HepG2 (cell line): ENCODE data around the gene ZMIZ1. TPM values are rescaled to one million over a fixed set of nuclear protein-coding genes. Genes with fewer than 3 reads are reported as not detected.

ENCODE experiments used
- ERF ChIP-seq: IDR thresholded peaks from 2 replicates; pipeline ENCODE4 v1.6.1; 2018; ENCODE audit warnings: missing biosample characterization, missing genetic modification reagents
- GATAD2A ChIP-seq: IDR thresholded peaks from 2 replicates; pipeline ENCODE4 v1.6.1; 2016
- HDAC1 ChIP-seq: sonication (generic); formaldehyde crosslinking; IDR thresholded peaks from 2 replicates; pipeline ENCODE4 v1.5.1; 2020; ENCODE audit warnings: mild to moderate bottlenecking, missing genetic modification reagents
- HDAC2 ChIP-seq: sonication (generic); formaldehyde crosslinking; IDR thresholded peaks from 2 replicates; pipeline ENCODE4 v1.4.0; 2020; ENCODE audit warnings: missing genetic modification reagents
- MEIS2 ChIP-seq: sonication (generic); formaldehyde crosslinking; IDR thresholded peaks from 2 replicates; pipeline ENCODE4 v1.9.0; 2021; ENCODE audit warnings: mild to moderate bottlenecking, missing genetic modification reagents
- NCOA2 ChIP-seq: sonication (generic); formaldehyde crosslinking; IDR thresholded peaks from 2 replicates; pipeline ENCODE4 v1.8.0; 2022; ENCODE audit warnings: inconsistent platforms
- NFKBIZ ChIP-seq: IDR thresholded peaks from 2 replicates; pipeline ENCODE4 v1.6.1; 2018; ENCODE audit warnings: missing genetic modification reagents, missing compliant biosample characterization
- SMARCC2 ChIP-seq: fragments of 450-650 bp; IDR thresholded peaks from 2 replicates; pipeline ENCODE4 v1.6.1; 2017; ENCODE audit warnings: antibody characterized with exemption, mild to moderate bottlenecking
- SNAPC2 ChIP-seq: sonication (generic); formaldehyde crosslinking; IDR thresholded peaks from 2 replicates; pipeline ENCODE4 v1.8.1; 2022; ENCODE audit warnings: mild to moderate bottlenecking, missing genetic modification reagents
- TRIM24 ChIP-seq: sonication (generic); formaldehyde crosslinking; IDR thresholded peaks from 2 replicates; pipeline ENCODE4 v1.8.0; 2022; ENCODE audit warnings: mild to moderate bottlenecking, missing genetic modification reagents
- ZBTB7B ChIP-seq: sonication (generic); formaldehyde crosslinking; IDR thresholded peaks from 2 replicates; pipeline ENCODE4 v1.4.0; 2020; ENCODE audit warnings: missing genetic modification reagents
- ZEB1 ChIP-seq: IDR thresholded peaks from 2 replicates; pipeline ENCODE4 v1.6.1; 2012; ENCODE audit warnings: mild to moderate bottlenecking, low read depth, inconsistent platforms; ENCODE audit not compliant: insufficient replicate concordance
- ZNF138 ChIP-seq: sonication (generic); formaldehyde crosslinking; IDR thresholded peaks from 2 replicates; pipeline ENCODE4 v1.5.0; 2020; ENCODE audit warnings: mild to moderate bottlenecking, low read depth, missing genetic modification reagents
- ZNF207 ChIP-seq: fragments of 450-650 bp; IDR thresholded peaks from 2 replicates; pipeline ENCODE4 v1.6.1; 2016; ENCODE audit warnings: antibody characterized with exemption, borderline replicate concordance
- ZNF383 ChIP-seq: sonication (generic); formaldehyde crosslinking; IDR thresholded peaks from 2 replicates; pipeline ENCODE4 v1.4.0; 2020; ENCODE audit warnings: missing genetic modification reagents, mild to moderate bottlenecking, borderline replicate concordance
- ZNF644 ChIP-seq: IDR thresholded peaks from 2 replicates; pipeline ENCODE4 v1.6.1; 2016; ENCODE audit warnings: low read depth
- ZNF670 ChIP-seq: sonication (generic); formaldehyde crosslinking; IDR thresholded peaks from 2 replicates; pipeline ENCODE4 v1.8.0; 2022; ENCODE audit warnings: mild to moderate bottlenecking, missing genetic modification reagents, borderline replicate concordance
- polyA plus RNA-seq, 8 experiments: library from polyadenylated mRNA; depleted of rRNA in 3 of 8; stranded (reverse) in 7 of 8; unstranded in 1 of 8; fragments of >200 nt; fragmentation: Illumina TruSeq in 4 of 8; extraction: Trizol in 4 of 8; gene quantifications; 2 replicates each; pipeline versions ENCODE4 v1.2.1 to v1.2.3, GENCODE V29; 2011 to 2016; ENCODE audit warnings: low read depth in 4 of 8, missing spikeins in 1 of 8, mixed read lengths in 1 of 8; ENCODE audit not compliant: insufficient read depth in 1 of 8
- total RNA-seq, 5 experiments: library from RNA; depleted of rRNA; stranded (reverse); fragments of >200 nt; fragmentation: Illumina TruSeq; extraction: Trizol; gene quantifications; 2 replicates each; pipeline ENCODE4 v1.2.3, GENCODE V29; 2016; ENCODE audit warnings: low read depth in 1 of 5
- TF ChIP-seq, protein P1 (sequence below): sonication (generic); formaldehyde crosslinking; IDR thresholded peaks from 2 replicates; pipeline ENCODE4 v1.4.0; 2020; ENCODE audit warnings: low read depth, missing genetic modification reagents
- TF ChIP-seq, protein P2 (sequence below): sonication (generic); formaldehyde crosslinking; IDR thresholded peaks from 2 replicates; pipeline ENCODE4 v1.5.0; 2020; ENCODE audit warnings: missing genetic modification reagents, mild to moderate bottlenecking, borderline replicate concordance
- TF ChIP-seq, protein P3 (sequence below): sonication (generic); formaldehyde crosslinking; IDR thresholded peaks from 2 replicates; pipeline ENCODE4 v1.4.0; 2020; ENCODE audit warnings: mild to moderate bottlenecking, missing genetic modification reagents
- TF ChIP-seq, protein P4 (sequence below): IDR thresholded peaks from 2 replicates; pipeline ENCODE4 v1.4.0; 2020; ENCODE audit warnings: mild to moderate bottlenecking, missing genetic modification reagents

ZMIZ1 gene
- total and polyA plus RNA-seq, 2 of the 13 experiments (the other 11 are each of a cell fraction or from before 2014, with no cell fraction given) = 5.3 to 10.2 TPM

DNA sequence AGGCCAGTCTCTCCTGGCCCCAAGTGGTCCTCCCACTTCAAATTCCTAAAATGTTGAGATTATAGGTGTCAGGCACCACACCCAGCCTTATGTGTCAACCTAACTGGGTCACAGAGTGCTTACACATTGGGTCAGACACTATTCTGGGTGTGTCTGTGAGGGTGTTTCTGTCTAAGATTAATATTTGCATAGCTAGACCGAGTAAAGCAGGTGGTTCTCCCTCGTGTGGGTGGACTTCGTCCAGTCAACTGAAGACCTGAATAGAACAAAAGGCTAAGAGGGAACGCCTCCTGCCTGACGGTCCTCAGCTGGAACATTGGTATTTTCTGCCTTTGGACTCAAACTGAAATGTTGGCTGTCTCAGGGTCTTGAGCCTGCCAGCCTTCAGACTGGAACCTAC is 290.0 kb downstream of the ZMIZ1 start (continued):
- TF ChIP-seq ZNF138 (CRISPR knock-in tag) = no peak
- TF ChIP-seq SNAPC2 = no peak
- peak; percentile 66 for TF ChIP-seq ZEB1
- TF ChIP-seq, protein P1, sequence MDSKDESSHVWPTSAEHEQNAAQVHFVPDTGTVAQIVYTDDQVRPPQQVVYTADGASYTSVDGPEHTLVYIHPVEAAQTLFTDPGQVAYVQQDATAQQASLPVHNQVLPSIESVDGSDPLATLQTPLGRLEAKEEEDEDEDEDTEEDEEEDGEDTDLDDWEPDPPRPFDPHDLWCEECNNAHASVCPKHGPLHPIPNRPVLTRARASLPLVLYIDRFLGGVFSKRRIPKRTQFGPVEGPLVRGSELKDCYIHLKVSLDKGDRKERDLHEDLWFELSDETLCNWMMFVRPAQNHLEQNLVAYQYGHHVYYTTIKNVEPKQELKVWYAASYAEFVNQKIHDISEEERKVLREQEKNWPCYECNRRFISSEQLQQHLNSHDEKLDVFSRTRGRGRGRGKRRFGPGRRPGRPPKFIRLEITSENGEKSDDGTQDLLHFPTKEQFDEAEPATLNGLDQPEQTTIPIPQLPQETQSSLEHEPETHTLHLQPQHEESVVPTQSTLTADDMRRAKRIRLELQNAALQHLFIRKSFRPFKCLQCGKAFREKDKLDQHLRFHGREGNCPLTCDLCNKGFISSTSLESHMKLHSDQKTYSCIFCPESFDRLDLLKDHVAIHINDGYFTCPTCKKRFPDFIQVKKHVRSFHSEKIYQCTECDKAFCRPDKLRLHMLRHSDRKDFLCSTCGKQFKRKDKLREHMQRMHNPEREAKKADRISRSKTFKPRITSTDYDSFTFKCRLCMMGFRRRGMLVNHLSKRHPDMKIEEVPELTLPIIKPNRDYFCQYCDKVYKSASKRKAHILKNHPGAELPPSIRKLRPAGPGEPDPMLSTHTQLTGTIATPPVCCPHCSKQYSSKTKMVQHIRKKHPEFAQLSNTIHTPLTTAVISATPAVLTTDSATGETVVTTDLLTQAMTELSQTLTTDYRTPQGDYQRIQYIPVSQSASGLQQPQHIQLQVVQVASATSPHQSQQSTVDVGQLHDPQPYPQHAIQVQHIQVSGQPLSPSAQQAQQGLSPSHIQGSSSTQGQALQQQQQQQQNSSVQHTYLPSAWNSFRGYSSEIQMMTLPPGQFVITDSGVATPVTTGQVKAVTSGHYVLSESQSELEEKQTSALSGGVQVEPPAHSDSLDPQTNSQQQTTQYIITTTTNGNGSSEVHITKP (CRISPR knock-in tag) = 0 out of 2 replicates have a peak, but pooled peaks have one; percentile 28
- TF ChIP-seq TRIM24 (CRISPR knock-in tag) = no peak
- TF ChIP-seq, protein P2, sequence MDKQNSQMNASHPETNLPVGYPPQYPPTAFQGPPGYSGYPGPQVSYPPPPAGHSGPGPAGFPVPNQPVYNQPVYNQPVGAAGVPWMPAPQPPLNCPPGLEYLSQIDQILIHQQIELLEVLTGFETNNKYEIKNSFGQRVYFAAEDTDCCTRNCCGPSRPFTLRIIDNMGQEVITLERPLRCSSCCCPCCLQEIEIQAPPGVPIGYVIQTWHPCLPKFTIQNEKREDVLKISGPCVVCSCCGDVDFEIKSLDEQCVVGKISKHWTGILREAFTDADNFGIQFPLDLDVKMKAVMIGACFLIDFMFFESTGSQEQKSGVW (CRISPR knock-in tag) = no peak
- 0 out of 2 replicates have a peak, but pooled peaks have one; percentile 13 for TF ChIP-seq ZNF644 (CRISPR knock-in tag)
- TF ChIP-seq MEIS2 (CRISPR knock-in tag) = 0 out of 2 replicates have a peak, but pooled peaks have one; percentile 15
- no peak for TF ChIP-seq ZNF383 (CRISPR knock-in tag)
- TF ChIP-seq GATAD2A (CRISPR knock-in tag) = peak; percentile 66
- no peak for TF ChIP-seq SMARCC2
- no peak for TF ChIP-seq ZNF207
- TF ChIP-seq, protein P3, sequence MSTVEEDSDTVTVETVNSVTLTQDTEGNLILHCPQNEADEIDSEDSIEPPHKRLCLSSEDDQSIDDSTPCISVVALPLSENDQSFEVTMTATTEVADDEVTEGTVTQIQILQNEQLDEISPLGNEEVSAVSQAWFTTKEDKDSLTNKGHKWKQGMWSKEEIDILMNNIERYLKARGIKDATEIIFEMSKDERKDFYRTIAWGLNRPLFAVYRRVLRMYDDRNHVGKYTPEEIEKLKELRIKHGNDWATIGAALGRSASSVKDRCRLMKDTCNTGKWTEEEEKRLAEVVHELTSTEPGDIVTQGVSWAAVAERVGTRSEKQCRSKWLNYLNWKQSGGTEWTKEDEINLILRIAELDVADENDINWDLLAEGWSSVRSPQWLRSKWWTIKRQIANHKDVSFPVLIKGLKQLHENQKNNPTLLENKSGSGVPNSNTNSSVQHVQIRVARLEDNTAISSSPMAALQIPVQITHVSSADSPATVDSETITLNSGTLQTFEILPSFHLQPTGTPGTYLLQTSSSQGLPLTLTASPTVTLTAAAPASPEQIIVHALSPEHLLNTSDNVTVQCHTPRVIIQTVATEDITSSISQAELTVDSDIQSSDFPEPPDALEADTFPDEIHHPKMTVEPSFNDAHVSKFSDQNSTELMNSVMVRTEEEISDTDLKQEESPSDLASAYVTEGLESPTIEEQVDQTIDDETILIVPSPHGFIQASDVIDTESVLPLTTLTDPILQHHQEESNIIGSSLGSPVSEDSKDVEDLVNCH (CRISPR knock-in tag) = no peak
- no peak for TF ChIP-seq ZBTB7B (CRISPR knock-in tag)
- TF ChIP-seq ZNF670 (CRISPR knock-in tag) = no peak
- TF ChIP-seq NFKBIZ (CRISPR knock-in tag) = peak; percentile 63; the same call in 1 of the 2 replicates
- TF ChIP-seq, protein P4, sequence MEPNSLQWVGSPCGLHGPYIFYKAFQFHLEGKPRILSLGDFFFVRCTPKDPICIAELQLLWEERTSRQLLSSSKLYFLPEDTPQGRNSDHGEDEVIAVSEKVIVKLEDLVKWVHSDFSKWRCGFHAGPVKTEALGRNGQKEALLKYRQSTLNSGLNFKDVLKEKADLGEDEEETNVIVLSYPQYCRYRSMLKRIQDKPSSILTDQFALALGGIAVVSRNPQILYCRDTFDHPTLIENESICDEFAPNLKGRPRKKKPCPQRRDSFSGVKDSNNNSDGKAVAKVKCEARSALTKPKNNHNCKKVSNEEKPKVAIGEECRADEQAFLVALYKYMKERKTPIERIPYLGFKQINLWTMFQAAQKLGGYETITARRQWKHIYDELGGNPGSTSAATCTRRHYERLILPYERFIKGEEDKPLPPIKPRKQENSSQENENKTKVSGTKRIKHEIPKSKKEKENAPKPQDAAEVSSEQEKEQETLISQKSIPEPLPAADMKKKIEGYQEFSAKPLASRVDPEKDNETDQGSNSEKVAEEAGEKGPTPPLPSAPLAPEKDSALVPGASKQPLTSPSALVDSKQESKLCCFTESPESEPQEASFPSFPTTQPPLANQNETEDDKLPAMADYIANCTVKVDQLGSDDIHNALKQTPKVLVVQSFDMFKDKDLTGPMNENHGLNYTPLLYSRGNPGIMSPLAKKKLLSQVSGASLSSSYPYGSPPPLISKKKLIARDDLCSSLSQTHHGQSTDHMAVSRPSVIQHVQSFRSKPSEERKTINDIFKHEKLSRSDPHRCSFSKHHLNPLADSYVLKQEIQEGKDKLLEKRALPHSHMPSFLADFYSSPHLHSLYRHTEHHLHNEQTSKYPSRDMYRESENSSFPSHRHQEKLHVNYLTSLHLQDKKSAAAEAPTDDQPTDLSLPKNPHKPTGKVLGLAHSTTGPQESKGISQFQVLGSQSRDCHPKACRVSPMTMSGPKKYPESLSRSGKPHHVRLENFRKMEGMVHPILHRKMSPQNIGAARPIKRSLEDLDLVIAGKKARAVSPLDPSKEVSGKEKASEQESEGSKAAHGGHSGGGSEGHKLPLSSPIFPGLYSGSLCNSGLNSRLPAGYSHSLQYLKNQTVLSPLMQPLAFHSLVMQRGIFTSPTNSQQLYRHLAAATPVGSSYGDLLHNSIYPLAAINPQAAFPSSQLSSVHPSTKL (CRISPR knock-in tag) = peak; percentile 65
- TF ChIP-seq ERF (CRISPR knock-in tag) = peak; percentile 64; the same call in 1 of the 2 replicates
- peak; percentile 51; the same call in 1 of the 2 replicates for TF ChIP-seq HDAC2
- no peak for TF ChIP-seq NCOA2
- peak; percentile 56; the same call in 1 of the 2 replicates for TF ChIP-seq HDAC1 (CRISPR knock-in tag)
